Fibroblast of skin of left biceps (primary cell): Measurements from ENCODE around the gene MRPL9.

Experiments used
- DNase-seq, 2 experiments: peaks; one replicate each; pipeline ENCODE4 v3.0.0-alpha.2; 2013; ENCODE audit warnings: low read depth in 2 of 2

Gene MRPL9

GRCh38 chr1:151762941-151763921 lies at the start of gene MRPL9:
Gene MRPL9 (minus strand): TSS chr1:151763496. CDS start chr1:151763479, 17 bp downstream.
- peak; percentile 31 to 44 for DNase-seq

- peak in 1 of 2 experiments; percentile 10 for DNase-seq
Observed at GRCh38 chr1:151811181-151811580, 47.9 kb upstream of the MRPL9 start.

- DNase-seq, result no peak
Observed at GRCh38 chr1:151809985-151810556, 46.8 kb upstream of the MRPL9 start.

GRCh38 chr1:151809290-151809984 lies 46.1 kb upstream of the MRPL9 start:
- no peak for DNase-seq

GRCh38 chr1:151807766-151808165 lies 44.5 kb upstream of the MRPL9 start:
- no peak for DNase-seq

- no peak for DNase-seq
Observed at GRCh38 chr1:151807131-151807530, 43.8 kb upstream of the MRPL9 start.

GRCh38 chr1:151806170-151806569 lies 42.9 kb upstream of the MRPL9 start:
- DNase-seq, result no peak

- DNase-seq, result no peak
Observed at GRCh38 chr1:151805066-151805820, 41.9 kb upstream of the MRPL9 start, which contains the start of gene LINGO4. Gene LINGO4 (minus strand): TSS chr1:151805419. CDS start chr1:151802704, 2,715 bp downstream.

- no peak for DNase-seq
Observed at GRCh38 chr1:151803915-151804314, 40.6 kb upstream of the MRPL9 start.

GRCh38 chr1:151803164-151803563 lies 39.9 kb upstream of the MRPL9 start:
- no peak for DNase-seq

- DNase-seq, result no peak
Observed at GRCh38 chr1:151802372-151802771, 39.1 kb upstream of the MRPL9 start.

- DNase-seq, result no peak
Observed at GRCh38 chr1:151801846-151802245, 38.5 kb upstream of the MRPL9 start.

- no peak for DNase-seq
Observed at GRCh38 chr1:151801310-151801820, 38.1 kb upstream of the MRPL9 start.

GRCh38 chr1:151800830-151801229 lies 37.5 kb upstream of the MRPL9 start:
- DNase-seq, result no peak

GRCh38 chr1:151799179-151800022 lies 36.1 kb upstream of the MRPL9 start:
- DNase-seq, result no peak

- DNase-seq, result no peak
Observed at GRCh38 chr1:151798571-151798970, 35.3 kb upstream of the MRPL9 start.

GRCh38 chr1:151790940-151791651 lies 27.8 kb upstream of the MRPL9 start:
- no peak for DNase-seq

- DNase-seq, result peak; percentile 97 to 98
Observed at GRCh38 chr1:151790071-151790939, 27.0 kb upstream of the MRPL9 start, which contains the start of gene TDRKH. Gene TDRKH (minus strand): TSS chr1:151790500. CDS start chr1:151783022, 7,478 bp downstream.

- no peak for DNase-seq
Observed at GRCh38 chr1:151787689-151788088, 24.4 kb upstream of the MRPL9 start.
